T-helper 2 cell treated with Interferon-gamma antibody and Interleukin-4, amounts not matched to agents 5 μg/mL and 100 μg/mL, for 36 hours (primary cell): ENCODE data around the gene IRAG1.

Source experiments
- DNase-seq: peaks from one replicate; pipeline ENCODE4 v3.0.0; 2021; ENCODE audit warnings: low spot score
- H3K27ac Mint-ChIP-seq: one replicate; pipeline ENCODE4 v1.8.0; 2021; ENCODE audit warnings: mild to moderate bottlenecking, mixed read lengths
- H3K27me3 Mint-ChIP-seq: one replicate; pipeline ENCODE4 v1.8.0; 2021; ENCODE audit warnings: low read depth, mixed read lengths
- H3K36me3 Mint-ChIP-seq: one replicate; pipeline ENCODE4 v1.8.0; 2021; ENCODE audit warnings: low read depth, mixed read lengths
- H3K4me1 Mint-ChIP-seq: one replicate; pipeline ENCODE4 v1.8.0; 2021; ENCODE audit warnings: low read depth, mixed read lengths
- H3K4me3 Mint-ChIP-seq: one replicate; pipeline ENCODE4 v1.8.0; 2022; ENCODE audit warnings: mild to moderate bottlenecking, moderate library complexity, mixed read lengths
- H3K9me3 Mint-ChIP-seq: one replicate; pipeline ENCODE4 v1.8.0; 2021; ENCODE audit warnings: mixed read lengths

IRAG1 gene

GRCh38 chr11:10653261-10653660 lies 40.3 kb downstream of the IRAG1 start:
- H3K27ac Mint-ChIP-seq, result no peak overlapping the region

GRCh38 chr11:10651656-10652361 lies 41.7 kb downstream of the IRAG1 start:
- H3K27ac Mint-ChIP-seq, result no peak overlapping the region
- DNase-seq, result no peak
- H3K36me3 Mint-ChIP-seq, result no peaks in the 10 kb centered on the region
- peaks cover 3% of the 10 kb centered on the region for H3K27me3 Mint-ChIP-seq
- no peaks in the 10 kb centered on the region for H3K9me3 Mint-ChIP-seq
- peaks cover 11% of the 10 kb centered on the region for H3K4me1 Mint-ChIP-seq
- H3K4me3 Mint-ChIP-seq, result no peak overlapping the region

More at GRCh38 chr11:10653261-10653660, 40.3 kb downstream of the IRAG1 start:
- no peak for DNase-seq
- H3K36me3 Mint-ChIP-seq, result no peaks in the 10 kb centered on the region
- H3K4me3 Mint-ChIP-seq, result no peak overlapping the region
- H3K4me1 Mint-ChIP-seq, result peaks cover 14% of the 10 kb centered on the region
- H3K9me3 Mint-ChIP-seq, result no peaks in the 10 kb centered on the region
- H3K27me3 Mint-ChIP-seq, result peaks cover 3% of the 10 kb centered on the region

GRCh38 chr11:10650630-10651029 lies 42.9 kb downstream of the IRAG1 start:
- no peak overlapping the region for H3K27ac Mint-ChIP-seq
- no peaks in the 10 kb centered on the region for H3K9me3 Mint-ChIP-seq
- peaks cover 11% of the 10 kb centered on the region for H3K4me1 Mint-ChIP-seq
- no peak for DNase-seq
- no peaks in the 10 kb centered on the region for H3K36me3 Mint-ChIP-seq
- H3K27me3 Mint-ChIP-seq, result peaks cover 3% of the 10 kb centered on the region
- no peak overlapping the region for H3K4me3 Mint-ChIP-seq

- Mint-ChIP-seq H3K27me3 (peaks cover 3% of the 10 kb centered on the region), H3K27ac (no peak overlapping the region), H3K36me3 (no peaks in the 10 kb centered on the region), H3K4me1 (peaks cover 11% of the 10 kb centered on the region), H3K9me3 (no peaks in the 10 kb centered on the region), H3K4me3 (no peak overlapping the region)
- no peak for DNase-seq
These were observed 43.4 kb downstream of the IRAG1 start for GRCh38 chr11:10650166-10650565.

- no peak for DNase-seq
- Mint-ChIP-seq H3K4me1 (peaks cover 5% of the 10 kb centered on the region), H3K9me3 (no peaks in the 10 kb centered on the region), H3K4me3 (no peak overlapping the region), H3K36me3 (no peaks in the 10 kb centered on the region), H3K27ac (no peak overlapping the region), H3K27me3 (peaks cover 3% of the 10 kb centered on the region)
These were observed 44.7 kb downstream of the IRAG1 start for GRCh38 chr11:10648871-10649270.

GRCh38 chr11:10646681-10647355 lies 46.7 kb downstream of the IRAG1 start:
- no peak for DNase-seq
- no peaks in the 10 kb centered on the region for H3K36me3 Mint-ChIP-seq
- H3K9me3 Mint-ChIP-seq, result no peaks in the 10 kb centered on the region
- peaks cover 5% of the 10 kb centered on the region for H3K4me1 Mint-ChIP-seq
- no peaks in the 10 kb centered on the region for H3K27me3 Mint-ChIP-seq
- H3K27ac Mint-ChIP-seq, result no peak overlapping the region
- no peak overlapping the region for H3K4me3 Mint-ChIP-seq

GRCh38 chr11:10646005-10646404 lies 47.5 kb downstream of the IRAG1 start:
- Mint-ChIP-seq H3K4me3 (no peak overlapping the region), H3K27me3 (no peaks in the 10 kb centered on the region), H3K36me3 (no peaks in the 10 kb centered on the region), H3K27ac (no peak overlapping the region), H3K4me1 (peaks cover 5% of the 10 kb centered on the region), H3K9me3 (no peaks in the 10 kb centered on the region)
- DNase-seq, result no peak

GRCh38 chr11:10645212-10645795 lies 48.3 kb downstream of the IRAG1 start:
- Mint-ChIP-seq H3K4me3 (no peak overlapping the region), H3K36me3 (no peaks in the 10 kb centered on the region), H3K27me3 (no peaks in the 10 kb centered on the region), H3K27ac (no peak overlapping the region), H3K9me3 (no peaks in the 10 kb centered on the region), H3K4me1 (peaks cover 5% of the 10 kb centered on the region)
- no peak for DNase-seq
